GM13976 (cell line): ENCODE measurements around the gene VARS2.

Experiments
- DNase-seq: peaks from one replicate; pipeline ENCODE4 v3.0.0; 2012; ENCODE audit warnings: low spot score
- in situ Hi-C: fragments of 300-500 bp; cut with MboI; formaldehyde crosslinking; loops from one replicate; pipeline ENCODE4 v1.12.0; 2022; ENCODE audit warnings: low sequenced_read_pairs, mixed read lengths, inconsistent platforms; ENCODE audit not compliant: unreplicated experiment
- TF ChIP-seq, protein P1 (sequence below): IDR thresholded peaks from 2 replicates; pipeline ENCODE4 v1.5.1; 2012; ENCODE audit warnings: borderline replicate concordance, mild to moderate bottlenecking; ENCODE audit not compliant: insufficient read depth; ENCODE audit errors: extremely low read depth, missing control alignments, control extremely low read depth

The VARS2 gene

DNA sequence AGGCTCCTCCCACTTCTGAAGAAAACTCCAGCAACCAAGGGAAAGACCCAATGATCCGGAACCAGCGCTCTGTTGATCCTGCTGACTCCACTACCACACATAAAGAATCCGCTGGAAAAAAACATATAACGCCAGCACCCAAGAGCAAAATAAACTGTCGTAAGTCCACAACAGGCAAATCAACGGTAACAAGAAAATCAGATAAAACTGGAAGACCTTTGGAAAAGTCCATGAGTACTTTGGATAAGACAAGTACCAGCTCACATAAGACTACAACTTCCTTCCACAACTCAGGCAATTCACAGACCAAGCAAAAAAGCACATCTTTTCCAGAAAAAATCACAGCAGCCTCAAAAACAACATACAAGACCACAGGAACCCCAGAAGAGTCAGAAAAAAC lies 34.8 kb downstream of the VARS2 start:
- TF ChIP-seq, protein P1, sequence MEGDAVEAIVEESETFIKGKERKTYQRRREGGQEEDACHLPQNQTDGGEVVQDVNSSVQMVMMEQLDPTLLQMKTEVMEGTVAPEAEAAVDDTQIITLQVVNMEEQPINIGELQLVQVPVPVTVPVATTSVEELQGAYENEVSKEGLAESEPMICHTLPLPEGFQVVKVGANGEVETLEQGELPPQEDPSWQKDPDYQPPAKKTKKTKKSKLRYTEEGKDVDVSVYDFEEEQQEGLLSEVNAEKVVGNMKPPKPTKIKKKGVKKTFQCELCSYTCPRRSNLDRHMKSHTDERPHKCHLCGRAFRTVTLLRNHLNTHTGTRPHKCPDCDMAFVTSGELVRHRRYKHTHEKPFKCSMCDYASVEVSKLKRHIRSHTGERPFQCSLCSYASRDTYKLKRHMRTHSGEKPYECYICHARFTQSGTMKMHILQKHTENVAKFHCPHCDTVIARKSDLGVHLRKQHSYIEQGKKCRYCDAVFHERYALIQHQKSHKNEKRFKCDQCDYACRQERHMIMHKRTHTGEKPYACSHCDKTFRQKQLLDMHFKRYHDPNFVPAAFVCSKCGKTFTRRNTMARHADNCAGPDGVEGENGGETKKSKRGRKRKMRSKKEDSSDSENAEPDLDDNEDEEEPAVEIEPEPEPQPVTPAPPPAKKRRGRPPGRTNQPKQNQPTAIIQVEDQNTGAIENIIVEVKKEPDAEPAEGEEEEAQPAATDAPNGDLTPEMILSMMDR: no peak
- DNase-seq: no peak
- in situ Hi-C loops: no loop called here

DNA sequence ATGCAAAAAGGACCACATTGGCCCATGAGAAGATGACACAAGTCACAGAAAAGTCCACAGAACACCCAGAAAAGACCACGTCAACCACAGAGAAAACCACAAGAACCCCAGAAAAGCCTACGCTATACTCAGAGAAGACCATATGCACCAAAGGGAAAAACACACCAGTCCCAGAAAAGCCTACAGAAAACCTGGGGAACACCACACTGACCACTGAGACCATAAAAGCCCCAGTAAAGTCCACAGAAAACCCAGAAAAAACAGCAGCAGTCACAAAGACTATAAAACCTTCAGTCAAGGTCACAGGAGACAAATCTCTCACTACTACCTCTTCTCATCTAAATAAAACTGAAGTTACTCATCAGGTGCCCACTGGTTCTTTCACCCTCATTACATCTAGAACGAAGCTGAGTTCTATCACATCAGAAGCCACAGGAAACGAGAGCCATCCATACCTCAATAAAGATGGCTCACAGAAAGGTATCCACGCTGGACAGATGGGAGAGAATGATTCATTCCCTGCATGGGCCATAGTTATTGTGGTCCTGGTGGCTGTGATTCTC lies 38.0 kb downstream of the VARS2 start:
- no peak for DNase-seq
- in situ Hi-C loops: no loop called here
- TF ChIP-seq, protein P1: no peak

DNA sequence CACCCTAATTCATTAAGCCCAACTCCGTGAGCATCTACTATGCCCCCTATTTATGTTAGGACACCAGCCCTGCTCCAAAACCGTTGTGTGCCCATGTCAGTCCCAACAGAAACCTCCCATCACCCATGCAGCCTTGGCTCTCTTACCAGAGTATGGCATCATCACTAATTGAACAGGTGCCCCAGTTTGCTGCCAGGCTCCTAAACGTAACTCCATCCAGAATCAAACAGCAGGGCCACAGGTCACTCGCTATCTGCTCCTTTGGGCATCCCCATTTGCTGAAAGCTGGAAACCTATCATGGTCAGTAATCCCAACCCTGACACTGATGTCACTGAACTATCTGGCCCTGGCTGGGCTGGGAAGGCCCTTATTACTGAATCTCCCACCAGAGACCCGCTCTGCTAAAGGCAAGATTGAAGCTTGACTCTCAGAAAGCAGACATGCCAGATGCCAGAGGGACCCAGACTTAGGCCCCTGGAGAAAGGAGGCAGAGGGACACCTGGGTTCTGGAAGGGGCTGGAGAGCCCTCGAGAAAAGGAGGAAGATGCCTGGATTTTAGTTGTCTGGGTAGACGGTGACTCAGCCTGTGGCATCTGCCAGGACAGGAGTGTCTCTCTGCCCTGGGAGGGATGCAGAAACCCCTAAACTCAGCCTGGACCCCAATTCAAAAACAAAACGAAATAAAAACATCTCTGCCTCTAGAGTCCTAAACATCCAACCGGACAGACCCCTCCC lies 40.8 kb downstream of the VARS2 start:
- in situ Hi-C loops: no loop called here
- TF ChIP-seq, protein P1: no peak
- no peak for DNase-seq

DNA sequence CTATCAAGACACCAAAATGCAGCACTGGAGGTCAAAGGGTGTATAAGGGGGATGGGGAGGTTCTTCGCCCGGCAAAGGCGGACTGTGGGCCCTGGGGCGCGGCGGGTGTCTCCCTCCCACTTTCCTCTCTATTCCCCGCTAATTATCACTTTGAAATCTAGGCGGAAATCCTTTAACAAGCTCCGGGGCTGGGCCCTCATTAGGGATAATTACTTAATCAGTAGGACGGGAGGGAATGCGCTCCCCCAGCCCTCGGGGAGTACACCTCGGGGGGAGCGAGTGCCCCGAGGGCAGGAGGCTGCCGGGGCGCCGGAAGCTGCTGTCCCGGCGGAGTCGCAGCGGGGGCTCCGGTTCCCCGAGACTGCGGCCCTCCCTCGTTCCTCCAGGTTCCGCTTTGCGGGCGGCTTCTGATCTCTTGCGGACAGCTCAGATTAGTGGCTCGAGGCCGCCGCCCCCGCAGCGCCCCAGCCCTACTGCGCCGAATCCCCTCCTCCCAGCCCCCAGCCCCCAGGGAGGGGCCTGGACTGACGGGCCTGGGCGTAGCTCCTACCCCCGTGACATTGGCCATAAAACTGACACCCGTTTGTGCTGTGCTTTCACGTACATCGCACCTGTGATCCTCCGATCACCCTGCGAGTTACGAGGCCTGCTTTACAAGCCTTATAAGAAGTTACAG lies 41.5 kb downstream of the VARS2 start:
- DNase-seq: peak; percentile 87
- in situ Hi-C loops: no loop called here
- TF ChIP-seq, protein P1: peak; percentile 0

DNA sequence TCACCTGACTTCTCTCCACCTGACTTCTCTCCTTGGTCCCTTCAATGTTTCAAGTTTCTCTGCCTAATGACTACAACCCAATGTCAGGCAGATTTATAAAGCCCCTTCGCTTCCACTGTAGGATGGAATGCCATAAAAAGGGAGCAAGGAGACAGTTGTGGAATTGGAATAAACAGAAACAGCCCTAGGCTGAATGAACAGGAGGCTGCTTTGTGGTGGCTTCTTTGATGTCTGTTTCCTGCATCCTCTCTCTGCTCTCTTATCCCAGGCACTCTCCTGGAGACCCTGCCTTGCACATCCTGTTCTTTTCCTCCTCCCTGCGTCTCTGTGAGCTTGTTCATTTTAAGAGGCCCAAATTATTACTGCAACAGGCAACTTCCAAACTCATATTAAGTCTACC lies 43.7 kb downstream of the VARS2 start:
- TF ChIP-seq, protein P1: no peak
- in situ Hi-C loops: no loop called here
- no peak for DNase-seq

DNA sequence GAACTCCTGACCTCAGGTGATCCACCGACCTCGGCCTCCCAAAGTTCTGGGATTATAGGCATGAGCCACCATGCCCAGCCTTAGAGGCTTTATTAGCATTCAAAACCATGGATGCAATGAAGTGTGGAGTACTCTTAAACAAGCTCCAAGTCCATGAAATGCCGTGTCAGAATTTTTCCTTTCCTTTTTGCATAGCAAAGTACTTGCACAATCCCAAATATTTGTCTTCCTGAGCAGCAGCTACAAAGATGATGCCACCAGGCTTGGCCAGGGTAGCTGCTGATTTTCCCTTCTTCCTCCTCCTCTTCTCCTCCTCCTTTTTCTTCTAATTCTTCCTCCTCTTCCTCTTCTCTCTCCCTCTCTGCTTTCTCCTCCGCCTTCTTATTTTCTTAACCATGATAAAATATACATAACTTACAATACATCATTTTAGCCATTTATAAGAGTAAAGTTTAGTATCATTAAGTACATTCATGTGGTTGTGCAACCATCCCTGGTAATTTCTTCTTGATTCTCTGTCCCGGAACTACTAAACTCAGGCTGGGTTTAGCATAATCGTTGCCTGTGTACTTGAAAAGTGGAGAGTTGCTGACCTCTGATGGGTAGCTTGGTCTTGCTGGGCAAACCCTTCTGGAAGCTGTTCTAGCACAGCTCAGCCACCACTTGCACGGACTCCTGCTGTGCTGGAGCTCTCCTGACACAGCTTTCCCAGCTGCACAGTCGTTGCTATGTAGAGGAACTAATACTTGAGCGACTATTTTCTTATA lies 47.1 kb downstream of the VARS2 start:
- in situ Hi-C loops: no loop called here
- DNase-seq: no peak
- TF ChIP-seq, protein P1: no peak
